ENCODE data around the gene ERCC5. TPM values are rescaled to one million over a fixed set of nuclear protein-coding genes. Genes with fewer than 3 reads are reported as not detected.
A peak's percentile ranks its signal among the peaks of the same experiment; 100 is the strongest.

The ERCC5 gene
- total and polyA plus RNA-seq, 4 donors, result 17.7 to 44.8 (median 24.7) TPM

DNA sequence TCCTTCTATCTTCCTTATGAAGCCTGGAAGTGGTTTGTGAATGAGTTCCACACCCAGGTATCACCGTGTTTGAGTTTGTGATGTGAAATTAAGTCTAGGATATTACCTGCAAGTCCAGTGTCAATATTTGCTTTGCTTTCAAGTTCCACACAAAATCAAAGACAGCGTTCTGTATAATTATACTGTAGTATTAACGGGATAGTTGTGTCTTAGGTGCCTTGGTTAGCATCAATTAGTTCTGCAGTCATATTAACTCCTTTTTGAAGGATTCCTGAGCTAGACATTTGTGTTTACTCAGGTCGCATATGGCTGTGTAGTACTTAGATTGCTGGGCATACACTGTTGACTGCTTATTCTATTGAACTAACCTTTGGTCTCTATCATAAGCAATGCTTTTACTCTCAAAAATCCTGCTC, 54.4 kb downstream of the ERCC5 start:
- 33% methylated on average over 4 of the region's 4 CpGs for WGBS
- TF ChIP-seq FOXA2 (IDR thresholded peaks at IDR 0.05), result peak; percentile 81
- TF ChIP-seq, protein P1, sequence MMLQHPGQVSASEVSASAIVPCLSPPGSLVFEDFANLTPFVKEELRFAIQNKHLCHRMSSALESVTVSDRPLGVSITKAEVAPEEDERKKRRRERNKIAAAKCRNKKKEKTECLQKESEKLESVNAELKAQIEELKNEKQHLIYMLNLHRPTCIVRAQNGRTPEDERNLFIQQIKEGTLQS (IDR thresholded peaks at IDR 0.05), result no peak
- TF ChIP-seq SP1 (IDR thresholded peaks at IDR 0.05), result peak; percentile 77
- peak in 1 of 2 donors; percentile 28 for TF ChIP-seq RXRA (IDR thresholded peaks at IDR 0.05)
- TF ChIP-seq, protein P2, sequence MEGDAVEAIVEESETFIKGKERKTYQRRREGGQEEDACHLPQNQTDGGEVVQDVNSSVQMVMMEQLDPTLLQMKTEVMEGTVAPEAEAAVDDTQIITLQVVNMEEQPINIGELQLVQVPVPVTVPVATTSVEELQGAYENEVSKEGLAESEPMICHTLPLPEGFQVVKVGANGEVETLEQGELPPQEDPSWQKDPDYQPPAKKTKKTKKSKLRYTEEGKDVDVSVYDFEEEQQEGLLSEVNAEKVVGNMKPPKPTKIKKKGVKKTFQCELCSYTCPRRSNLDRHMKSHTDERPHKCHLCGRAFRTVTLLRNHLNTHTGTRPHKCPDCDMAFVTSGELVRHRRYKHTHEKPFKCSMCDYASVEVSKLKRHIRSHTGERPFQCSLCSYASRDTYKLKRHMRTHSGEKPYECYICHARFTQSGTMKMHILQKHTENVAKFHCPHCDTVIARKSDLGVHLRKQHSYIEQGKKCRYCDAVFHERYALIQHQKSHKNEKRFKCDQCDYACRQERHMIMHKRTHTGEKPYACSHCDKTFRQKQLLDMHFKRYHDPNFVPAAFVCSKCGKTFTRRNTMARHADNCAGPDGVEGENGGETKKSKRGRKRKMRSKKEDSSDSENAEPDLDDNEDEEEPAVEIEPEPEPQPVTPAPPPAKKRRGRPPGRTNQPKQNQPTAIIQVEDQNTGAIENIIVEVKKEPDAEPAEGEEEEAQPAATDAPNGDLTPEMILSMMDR (IDR thresholded peaks at IDR 0.05; ENCODE audit: low read depth, low read length, missing input control), result no peak
- TF ChIP-seq HNF4A (conservative IDR thresholded peaks at IDR 0.05), result peak; percentile 72 to 74
- TF ChIP-seq GABPA (IDR thresholded peaks at IDR 0.05 in 1 of 2, conservative IDR thresholded peaks at IDR 0.05 in 1 of 2), result no peak
- peak; percentile 52 for TF ChIP-seq FOXA1 (IDR thresholded peaks at IDR 0.05)
- TF ChIP-seq NR2F2 (IDR thresholded peaks at IDR 0.05), result no peak
- TF ChIP-seq RAD21 (IDR thresholded peaks at IDR 0.05), result no peak
- TF ChIP-seq, protein P3, sequence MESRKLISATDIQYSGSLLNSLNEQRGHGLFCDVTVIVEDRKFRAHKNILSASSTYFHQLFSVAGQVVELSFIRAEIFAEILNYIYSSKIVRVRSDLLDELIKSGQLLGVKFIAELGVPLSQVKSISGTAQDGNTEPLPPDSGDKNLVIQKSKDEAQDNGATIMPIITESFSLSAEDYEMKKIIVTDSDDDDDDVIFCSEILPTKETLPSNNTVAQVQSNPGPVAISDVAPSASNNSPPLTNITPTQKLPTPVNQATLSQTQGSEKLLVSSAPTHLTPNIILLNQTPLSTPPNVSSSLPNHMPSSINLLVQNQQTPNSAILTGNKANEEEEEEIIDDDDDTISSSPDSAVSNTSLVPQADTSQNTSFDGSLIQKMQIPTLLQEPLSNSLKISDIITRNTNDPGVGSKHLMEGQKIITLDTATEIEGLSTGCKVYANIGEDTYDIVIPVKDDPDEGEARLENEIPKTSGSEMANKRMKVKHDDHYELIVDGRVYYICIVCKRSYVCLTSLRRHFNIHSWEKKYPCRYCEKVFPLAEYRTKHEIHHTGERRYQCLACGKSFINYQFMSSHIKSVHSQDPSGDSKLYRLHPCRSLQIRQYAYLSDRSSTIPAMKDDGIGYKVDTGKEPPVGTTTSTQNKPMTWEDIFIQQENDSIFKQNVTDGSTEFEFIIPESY (IDR thresholded peaks at IDR 0.05), result no peak
- TF ChIP-seq, protein P4, sequence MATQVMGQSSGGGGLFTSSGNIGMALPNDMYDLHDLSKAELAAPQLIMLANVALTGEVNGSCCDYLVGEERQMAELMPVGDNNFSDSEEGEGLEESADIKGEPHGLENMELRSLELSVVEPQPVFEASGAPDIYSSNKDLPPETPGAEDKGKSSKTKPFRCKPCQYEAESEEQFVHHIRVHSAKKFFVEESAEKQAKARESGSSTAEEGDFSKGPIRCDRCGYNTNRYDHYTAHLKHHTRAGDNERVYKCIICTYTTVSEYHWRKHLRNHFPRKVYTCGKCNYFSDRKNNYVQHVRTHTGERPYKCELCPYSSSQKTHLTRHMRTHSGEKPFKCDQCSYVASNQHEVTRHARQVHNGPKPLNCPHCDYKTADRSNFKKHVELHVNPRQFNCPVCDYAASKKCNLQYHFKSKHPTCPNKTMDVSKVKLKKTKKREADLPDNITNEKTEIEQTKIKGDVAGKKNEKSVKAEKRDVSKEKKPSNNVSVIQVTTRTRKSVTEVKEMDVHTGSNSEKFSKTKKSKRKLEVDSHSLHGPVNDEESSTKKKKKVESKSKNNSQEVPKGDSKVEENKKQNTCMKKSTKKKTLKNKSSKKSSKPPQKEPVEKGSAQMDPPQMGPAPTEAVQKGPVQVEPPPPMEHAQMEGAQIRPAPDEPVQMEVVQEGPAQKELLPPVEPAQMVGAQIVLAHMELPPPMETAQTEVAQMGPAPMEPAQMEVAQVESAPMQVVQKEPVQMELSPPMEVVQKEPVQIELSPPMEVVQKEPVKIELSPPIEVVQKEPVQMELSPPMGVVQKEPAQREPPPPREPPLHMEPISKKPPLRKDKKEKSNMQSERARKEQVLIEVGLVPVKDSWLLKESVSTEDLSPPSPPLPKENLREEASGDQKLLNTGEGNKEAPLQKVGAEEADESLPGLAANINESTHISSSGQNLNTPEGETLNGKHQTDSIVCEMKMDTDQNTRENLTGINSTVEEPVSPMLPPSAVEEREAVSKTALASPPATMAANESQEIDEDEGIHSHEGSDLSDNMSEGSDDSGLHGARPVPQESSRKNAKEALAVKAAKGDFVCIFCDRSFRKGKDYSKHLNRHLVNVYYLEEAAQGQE (IDR thresholded peaks at IDR 0.05), result peak; percentile 29
- TF ChIP-seq YY1 (IDR thresholded peaks at IDR 0.05), result peak; percentile 25
- no peak for TF ChIP-seq EGR1 (IDR thresholded peaks at IDR 0.05; ENCODE audit: low read depth in 2 of 2)
- TF ChIP-seq, protein P5, sequence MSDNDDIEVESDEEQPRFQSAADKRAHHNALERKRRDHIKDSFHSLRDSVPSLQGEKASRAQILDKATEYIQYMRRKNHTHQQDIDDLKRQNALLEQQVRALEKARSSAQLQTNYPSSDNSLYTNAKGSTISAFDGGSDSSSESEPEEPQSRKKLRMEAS (IDR thresholded peaks at IDR 0.05), result no peak
- no peak for TF ChIP-seq HNF4G (IDR thresholded peaks at IDR 0.05)
- TF ChIP-seq TAF1 (conservative IDR thresholded peaks at IDR 0.05), result no peak
- TF ChIP-seq JUND (IDR thresholded peaks at IDR 0.05), result no peak
- peak overlapping the region in 1 of 2 donors; percentile 47 for H3K27ac ChIP-seq (ENCODE audit: low read depth in 1 of 2, low read length in 2 of 2)
- no peaks in the 10 kb centered on the region for H3K9me3 ChIP-seq (ENCODE audit: control insufficient read depth in 4 of 4, low read length in 3 of 4)
- DNase-seq (ENCODE audit: low spot score), result no peak
- H3K27me3 ChIP-seq (ENCODE audit: control insufficient read depth in 4 of 4, insufficient read depth in 4 of 4, low read length in 3 of 4), result no peaks in the 10 kb centered on the region
- peaks cover 11 to 38% (median 22%) of the 10 kb centered on the region in 4 donors for H3K4me1 ChIP-seq (ENCODE audit: control insufficient read depth in 4 of 4, insufficient read depth in 4 of 4, low read length in 3 of 4)
- H3K9ac ChIP-seq (ENCODE audit: low read depth in 1 of 2, low read length in 2 of 2), result no peak overlapping the region
- no peak overlapping the region for H3K4me3 ChIP-seq (ENCODE audit: low read depth in 1 of 3, low read length in 3 of 3)
- H3K36me3 ChIP-seq (ENCODE audit: control insufficient read depth in 4 of 4, insufficient read depth in 3 of 4, low read depth in 1 of 4, low read length in 3 of 4), result no peaks in the 10 kb centered on the region
